Activated naive CD8-positive, alpha-beta T cell (primary cell): ENCODE results near the gene PDK4.

Experiments
- H3K27ac Mint-ChIP-seq: one replicate; pipeline ENCODE4 v1.8.0; 2021; ENCODE audit warnings: mixed read lengths
- H3K27me3 Mint-ChIP-seq: one replicate; pipeline ENCODE4 v1.8.0; 2021; ENCODE audit warnings: mixed read lengths
- H3K36me3 Mint-ChIP-seq: one replicate; pipeline ENCODE4 v1.8.0; 2021; ENCODE audit warnings: mixed read lengths
- H3K4me1 Mint-ChIP-seq: one replicate; pipeline ENCODE4 v1.8.0; 2021; ENCODE audit warnings: low read depth, mixed read lengths
- H3K4me3 Mint-ChIP-seq: one replicate; pipeline ENCODE4 v1.8.0; 2021; ENCODE audit warnings: mild to moderate bottlenecking, mixed read lengths
- H3K9me3 Mint-ChIP-seq: one replicate; pipeline ENCODE4 v1.8.0; 2021; ENCODE audit warnings: low read depth, mixed read lengths

The PDK4 gene

GRCh38 chr7:95596198-95597063, at the start of gene PDK4:
PDK4 (minus strand) TSS chr7:95596516; CDS start chr7:95596293, 223 bp downstream.
- Mint-ChIP-seq H3K9me3 (no peaks in the 10 kb centered on the region), H3K4me1 (peaks cover 2% of the 10 kb centered on the region), H3K4me3 (no peak within 1 kb of the TSS), H3K27ac (no peak within 1 kb of the TSS), H3K27me3 (peaks cover 20% of the 10 kb centered on the region), H3K36me3 (no peaks in the 10 kb centered on the region)

DNA sequence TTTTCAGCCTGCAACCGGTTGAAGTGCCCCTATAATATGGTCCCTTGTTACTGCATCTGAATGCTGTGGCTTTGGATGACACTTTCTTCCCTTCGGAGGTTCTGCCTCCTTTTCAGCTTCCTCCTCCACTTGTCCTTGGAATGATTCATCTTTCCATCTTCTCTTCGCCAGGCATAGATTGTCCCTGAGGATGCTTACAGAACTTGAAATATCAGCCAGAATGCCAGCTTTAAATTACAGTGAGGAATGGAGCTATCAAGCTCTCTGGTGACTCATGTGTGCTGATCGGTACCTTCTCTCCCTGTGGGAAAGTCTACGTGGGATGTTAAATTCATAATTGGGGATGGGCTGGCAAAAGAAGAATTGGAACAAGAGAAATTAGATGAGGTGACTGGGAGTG, 45.9 kb upstream of the PDK4 start:
- Mint-ChIP-seq H3K4me3 (no peak overlapping the region), H3K9me3 (no peaks in the 10 kb centered on the region), H3K36me3 (no peaks in the 10 kb centered on the region), H3K4me1 (no peaks in the 10 kb centered on the region), H3K27ac (no peak overlapping the region), H3K27me3 (no peaks in the 10 kb centered on the region)

DNA sequence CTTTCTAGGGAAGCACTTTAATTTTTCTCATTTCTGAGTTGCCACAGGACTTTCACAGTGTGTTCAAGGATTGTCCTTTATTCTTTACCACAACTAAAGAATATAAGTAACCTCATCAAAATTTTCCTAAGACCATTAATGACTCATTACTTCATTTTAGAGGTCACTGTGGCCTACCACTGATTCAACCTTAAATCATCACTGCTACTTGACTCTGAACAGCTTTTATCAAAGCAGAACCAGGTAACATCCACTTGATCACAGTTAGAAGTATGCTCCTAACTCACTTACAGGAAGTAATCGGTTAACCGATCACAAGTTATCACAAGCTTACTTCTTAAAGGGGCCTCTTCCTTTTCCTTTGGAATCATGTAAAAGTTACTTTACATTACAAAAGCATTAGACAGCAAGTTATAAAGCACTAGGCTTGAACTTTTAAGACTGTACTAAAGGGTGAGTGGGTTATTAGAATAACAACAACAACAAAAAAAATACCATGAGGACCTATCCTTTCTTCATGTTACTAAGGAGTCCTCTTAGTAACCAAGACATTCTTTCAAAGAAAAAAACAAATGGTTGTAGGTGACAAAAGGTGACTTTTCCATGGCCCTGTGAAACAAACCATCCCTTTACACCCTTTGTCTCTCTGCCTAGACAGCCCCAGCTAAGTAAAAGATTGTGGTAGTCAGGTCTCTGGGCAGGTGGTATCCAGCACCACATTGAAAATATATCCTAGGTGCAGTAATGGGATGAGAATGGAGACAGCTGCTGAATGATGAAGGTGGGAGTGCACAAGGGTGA, 40.0 kb upstream of the PDK4 start:
- H3K27ac Mint-ChIP-seq = no peak overlapping the region
- H3K4me3 Mint-ChIP-seq = no peak overlapping the region
- H3K36me3 Mint-ChIP-seq = no peaks in the 10 kb centered on the region
- H3K4me1 Mint-ChIP-seq = no peaks in the 10 kb centered on the region
- H3K27me3 Mint-ChIP-seq = no peaks in the 10 kb centered on the region
- H3K9me3 Mint-ChIP-seq = no peaks in the 10 kb centered on the region

DNA sequence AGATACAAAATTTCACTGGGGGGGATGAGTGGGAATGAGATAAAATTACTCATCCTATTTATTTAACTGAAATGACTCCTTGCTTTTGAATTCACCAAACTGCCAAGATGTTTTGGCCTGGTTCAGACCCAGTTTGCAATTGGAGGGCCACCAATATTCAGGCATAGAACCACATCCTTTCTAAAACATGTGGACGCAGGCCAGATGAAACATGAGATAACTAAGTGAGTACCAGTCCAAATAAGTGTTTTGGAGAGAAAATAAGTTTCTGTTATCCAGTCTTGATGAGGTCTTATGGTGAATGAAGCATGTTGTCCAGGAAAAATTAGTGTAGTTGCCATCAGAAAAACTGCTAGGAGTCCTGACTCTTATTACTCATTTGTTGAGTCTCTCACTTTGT, 36.3 kb upstream of the PDK4 start:
- no peaks in the 10 kb centered on the region for H3K27me3 Mint-ChIP-seq
- H3K9me3 Mint-ChIP-seq = no peaks in the 10 kb centered on the region
- no peaks in the 10 kb centered on the region for H3K4me1 Mint-ChIP-seq
- H3K36me3 Mint-ChIP-seq = no peaks in the 10 kb centered on the region
- no peak overlapping the region for H3K27ac Mint-ChIP-seq
- no peak overlapping the region for H3K4me3 Mint-ChIP-seq

DNA sequence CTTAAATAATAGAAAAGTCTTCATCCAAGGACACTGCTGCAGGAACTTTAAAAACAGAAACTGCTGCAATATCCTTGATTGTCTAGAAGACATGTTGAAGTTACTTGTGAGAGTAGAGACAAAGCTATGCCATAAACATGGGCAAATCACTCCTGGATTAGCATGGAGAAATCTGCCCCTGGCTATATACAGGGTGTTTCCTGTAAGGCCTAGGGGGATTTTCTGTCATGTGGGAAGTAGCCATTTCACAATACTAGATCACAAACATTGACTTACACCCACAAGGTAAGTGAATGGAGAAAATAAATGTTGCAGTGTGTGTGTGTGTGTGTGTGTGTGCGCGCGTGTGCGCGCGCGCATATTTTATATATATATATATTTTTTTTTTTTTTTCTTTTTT, 35.2 kb upstream of the PDK4 start:
- H3K9me3 Mint-ChIP-seq = peaks cover 4% of the 10 kb centered on the region
- no peak overlapping the region for H3K27ac Mint-ChIP-seq
- H3K36me3 Mint-ChIP-seq = no peaks in the 10 kb centered on the region
- H3K4me3 Mint-ChIP-seq = no peak overlapping the region
- H3K27me3 Mint-ChIP-seq = no peaks in the 10 kb centered on the region
- H3K4me1 Mint-ChIP-seq = no peaks in the 10 kb centered on the region

DNA sequence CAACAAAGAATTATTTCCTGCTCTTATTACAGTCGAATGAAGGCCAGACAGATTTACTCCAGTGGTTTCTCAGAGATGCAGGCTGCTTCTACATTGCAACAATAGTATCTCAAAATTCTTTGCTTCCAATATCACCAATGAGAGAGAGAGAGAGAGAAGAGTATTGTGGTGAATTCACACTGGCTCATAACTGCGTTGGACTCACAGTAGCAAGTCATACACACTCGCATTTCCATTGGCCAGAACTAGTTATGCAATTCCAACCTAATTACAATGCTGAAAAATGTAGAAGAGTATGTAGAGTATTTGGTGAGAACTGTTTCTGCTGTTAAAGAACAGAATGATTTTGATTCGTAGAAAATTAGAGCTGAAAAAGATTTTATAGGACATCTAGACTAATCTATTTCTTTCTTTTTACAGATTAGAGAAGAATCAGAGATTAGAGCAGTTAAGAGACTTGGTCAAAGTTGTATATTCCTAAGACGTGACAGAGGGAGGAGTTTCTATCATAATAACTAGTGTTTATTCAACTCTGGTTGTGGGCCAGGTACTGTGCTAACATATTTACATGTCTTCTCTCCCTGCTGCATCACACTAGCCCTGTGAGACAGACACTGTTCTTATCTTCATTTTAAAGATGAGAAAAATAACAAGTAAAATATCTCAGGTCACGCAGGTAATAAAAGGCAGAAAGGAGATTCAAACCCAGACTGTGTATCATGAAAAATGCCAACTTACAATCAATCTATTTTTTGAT, 34.6 kb upstream of the PDK4 start:
- H3K9me3 Mint-ChIP-seq = peaks cover 4% of the 10 kb centered on the region
- H3K4me1 Mint-ChIP-seq = no peaks in the 10 kb centered on the region
- H3K4me3 Mint-ChIP-seq = no peak overlapping the region
- H3K36me3 Mint-ChIP-seq = no peaks in the 10 kb centered on the region
- H3K27me3 Mint-ChIP-seq = no peaks in the 10 kb centered on the region
- no peak overlapping the region for H3K27ac Mint-ChIP-seq

GRCh38 chr7:95628831-95629439, 32.6 kb upstream of the PDK4 start:
- Mint-ChIP-seq H3K27ac (no peak overlapping the region), H3K27me3 (no peaks in the 10 kb centered on the region), H3K36me3 (no peaks in the 10 kb centered on the region), H3K4me3 (no peak overlapping the region), H3K4me1 (no peaks in the 10 kb centered on the region), H3K9me3 (peaks cover 4% of the 10 kb centered on the region)

DNA sequence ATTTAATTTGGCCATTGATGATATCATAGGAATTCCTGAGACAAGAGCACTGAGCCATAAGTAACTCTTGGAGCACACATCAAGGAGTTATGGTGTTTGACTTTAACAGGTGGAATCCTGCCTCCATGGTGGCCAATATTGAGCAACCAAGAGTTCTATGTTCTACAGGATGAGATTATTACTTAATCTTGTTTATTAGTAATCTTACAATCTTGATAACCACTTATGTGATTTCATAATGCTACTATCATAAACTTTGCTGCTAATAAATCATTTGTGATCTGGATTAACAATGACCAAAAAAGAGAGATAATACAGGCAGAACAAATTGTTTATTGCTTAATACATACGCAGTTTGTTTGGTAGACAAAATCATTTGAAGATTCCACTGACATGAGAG, 27.5 kb upstream of the PDK4 start:
- H3K4me3 Mint-ChIP-seq = no peak overlapping the region
- no peaks in the 10 kb centered on the region for H3K36me3 Mint-ChIP-seq
- H3K27ac Mint-ChIP-seq = no peak overlapping the region
- H3K4me1 Mint-ChIP-seq = no peaks in the 10 kb centered on the region
- peaks cover 4% of the 10 kb centered on the region for H3K9me3 Mint-ChIP-seq
- no peaks in the 10 kb centered on the region for H3K27me3 Mint-ChIP-seq

DNA sequence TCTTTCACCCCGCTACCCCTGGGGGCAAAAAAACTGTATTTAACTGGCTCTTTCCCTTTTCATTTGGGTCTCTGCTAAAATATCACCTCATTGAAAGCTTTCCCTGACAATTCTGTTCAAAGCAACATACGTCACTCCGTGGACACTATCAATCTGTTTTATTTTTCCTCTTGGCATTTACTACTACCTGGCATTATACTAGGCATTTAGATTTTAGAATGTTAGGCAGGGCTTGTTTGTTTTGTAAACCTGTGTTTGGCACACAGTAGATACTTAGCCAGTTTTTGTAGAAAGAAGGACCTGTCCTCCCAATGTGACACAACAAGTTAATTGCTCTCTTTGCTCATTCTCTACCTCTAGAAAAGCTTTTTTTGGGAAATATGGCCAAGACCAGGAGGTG, 26.5 kb upstream of the PDK4 start:
- H3K9me3 Mint-ChIP-seq = peaks cover 4% of the 10 kb centered on the region
- H3K36me3 Mint-ChIP-seq = no peaks in the 10 kb centered on the region
- no peaks in the 10 kb centered on the region for H3K4me1 Mint-ChIP-seq
- H3K27me3 Mint-ChIP-seq = no peaks in the 10 kb centered on the region
- H3K4me3 Mint-ChIP-seq = no peak overlapping the region
- no peak overlapping the region for H3K27ac Mint-ChIP-seq

GRCh38 chr7:95622001-95622549, 25.8 kb upstream of the PDK4 start:
- H3K4me3 Mint-ChIP-seq = no peak overlapping the region
- H3K27ac Mint-ChIP-seq = no peak overlapping the region
- peaks cover 3% of the 10 kb centered on the region for H3K9me3 Mint-ChIP-seq
- no peaks in the 10 kb centered on the region for H3K36me3 Mint-ChIP-seq
- H3K4me1 Mint-ChIP-seq = no peaks in the 10 kb centered on the region
- no peaks in the 10 kb centered on the region for H3K27me3 Mint-ChIP-seq

- H3K36me3 Mint-ChIP-seq = no peaks in the 10 kb centered on the region
- no peaks in the 10 kb centered on the region for H3K27me3 Mint-ChIP-seq
- no peaks in the 10 kb centered on the region for H3K4me1 Mint-ChIP-seq
- H3K9me3 Mint-ChIP-seq = no peaks in the 10 kb centered on the region
- no peak overlapping the region for H3K27ac Mint-ChIP-seq
- no peak overlapping the region for H3K4me3 Mint-ChIP-seq
These were observed 25.1 kb upstream of the PDK4 start for GRCh38 chr7:95621404-95621803.

DNA sequence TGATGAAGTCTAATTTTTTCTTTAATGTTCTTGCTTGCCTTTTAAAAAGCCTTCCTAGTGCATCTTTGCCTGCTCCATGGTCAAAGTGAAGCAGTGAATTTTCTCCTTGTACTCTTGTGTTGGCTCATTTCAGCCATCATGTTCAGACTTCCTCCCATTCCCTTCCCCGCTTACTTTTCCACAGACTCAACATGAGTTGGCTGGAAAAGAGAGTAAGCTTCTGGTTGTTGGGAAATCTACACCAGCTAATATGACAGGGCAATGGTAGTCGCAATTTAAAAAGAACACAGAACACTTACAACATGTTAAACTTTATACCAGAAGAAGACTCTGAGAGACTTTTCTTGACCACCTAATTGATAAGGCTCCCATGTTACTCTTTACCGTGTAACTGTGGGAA, 24.3 kb upstream of the PDK4 start:
- Mint-ChIP-seq H3K9me3 (no peaks in the 10 kb centered on the region), H3K4me1 (no peaks in the 10 kb centered on the region), H3K36me3 (no peaks in the 10 kb centered on the region), H3K27me3 (no peaks in the 10 kb centered on the region), H3K4me3 (no peak overlapping the region), H3K27ac (no peak overlapping the region)

- Mint-ChIP-seq H3K9me3 (no peaks in the 10 kb centered on the region), H3K4me1 (no peaks in the 10 kb centered on the region)
These were observed 23.6 kb upstream of the PDK4 start for GRCh38 chr7:95619921-95620320.

DNA sequence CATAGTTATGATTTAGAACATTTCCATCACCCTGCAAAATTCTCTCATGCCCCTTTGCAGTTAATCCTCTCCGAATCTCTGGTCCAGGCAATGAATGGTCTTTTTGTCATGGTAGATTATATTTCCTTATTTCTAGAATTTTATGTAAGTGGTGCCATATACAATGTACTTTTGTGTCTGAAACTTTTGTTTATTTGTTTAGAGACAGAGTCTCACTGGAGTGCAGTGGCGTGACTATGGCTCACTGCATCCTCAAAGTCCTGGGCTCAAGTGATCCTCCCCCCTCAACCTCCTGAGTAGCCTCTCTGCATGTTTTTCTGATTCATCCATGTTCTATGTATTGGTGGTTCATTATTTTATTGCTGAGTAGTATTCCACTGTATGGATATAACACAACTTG, 23.2 kb upstream of the PDK4 start:
- no peak overlapping the region for H3K4me3 Mint-ChIP-seq
- H3K4me1 Mint-ChIP-seq = no peaks in the 10 kb centered on the region
- no peaks in the 10 kb centered on the region for H3K36me3 Mint-ChIP-seq
- no peaks in the 10 kb centered on the region for H3K27me3 Mint-ChIP-seq
- peaks cover 2% of the 10 kb centered on the region for H3K9me3 Mint-ChIP-seq
- H3K27ac Mint-ChIP-seq = no peak overlapping the region

More at GRCh38 chr7:95619921-95620320, 23.6 kb upstream of the PDK4 start:
- no peak overlapping the region for H3K27ac Mint-ChIP-seq
- no peak overlapping the region for H3K4me3 Mint-ChIP-seq
- no peaks in the 10 kb centered on the region for H3K36me3 Mint-ChIP-seq
- no peaks in the 10 kb centered on the region for H3K27me3 Mint-ChIP-seq
